ENCODE measurements around the gene DAPP1. TPM values are rescaled to one million over a fixed set of nuclear protein-coding genes. Genes with fewer than 3 reads are reported as not detected.

Gene DAPP1
- total and polyA plus RNA-seq, 2 experiments from 2014 or later = not detected

DNA sequence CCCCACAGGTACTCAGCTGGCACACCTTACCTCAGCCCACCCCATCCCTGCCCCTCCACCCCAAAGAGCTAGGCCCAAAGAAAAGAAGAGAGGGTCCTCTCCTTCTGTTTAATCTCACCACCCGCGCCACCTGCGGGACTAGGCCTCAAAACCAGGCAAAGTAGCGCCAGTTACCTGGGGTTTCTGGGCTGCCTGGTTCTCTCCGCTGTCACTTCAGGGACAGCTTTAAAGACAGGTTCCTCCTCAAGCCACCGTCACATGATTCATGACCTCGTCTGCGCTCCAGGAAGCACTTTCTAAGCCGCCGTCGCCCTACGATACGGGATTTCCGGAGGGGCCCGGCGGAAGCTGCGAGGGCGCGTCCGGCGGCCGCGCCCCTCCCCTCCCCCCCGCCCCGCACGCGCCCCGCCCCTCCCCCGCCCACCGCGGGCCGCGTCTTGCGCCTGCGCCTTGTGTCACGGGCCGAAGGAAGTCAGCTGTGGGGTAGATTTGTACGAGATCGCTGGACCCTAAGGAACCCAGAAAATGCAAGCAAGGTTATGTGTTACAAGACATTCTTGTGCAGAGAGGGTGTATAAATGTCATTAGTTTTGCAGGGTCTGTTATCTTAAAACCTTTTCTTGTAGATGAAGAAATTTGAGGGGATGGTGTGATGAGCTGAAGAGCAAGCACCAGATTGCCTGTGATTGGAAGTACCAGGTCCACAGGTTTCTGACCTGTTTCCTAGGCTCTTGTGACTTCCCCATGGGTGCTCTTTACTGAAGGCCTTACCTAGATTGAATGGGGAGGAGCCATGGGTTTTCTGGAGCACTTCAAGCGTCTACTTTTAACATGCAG is 77.8 kb downstream of the DAPP1 start, which contains the start of gene LAMTOR3:
TSS of gene LAMTOR3 (minus strand) at position 267 of the 837 bp plus-strand sequence. CDS start 464 bp downstream, outside the sequence.
- H3K79me2 ChIP-seq (replicated peaks; ENCODE audit: insufficient read depth) = peaks cover 28% of the 10 kb centered on the region
- H3K4me2 ChIP-seq = peak within 1 kb of the TSS; percentile 91
- H4K20me1 ChIP-seq (replicated peaks; ENCODE audit: insufficient read depth) = no peaks in the 10 kb centered on the region
- no peaks in the 10 kb centered on the region for H3K27me3 Mint-ChIP-seq (ENCODE audit: insufficient read depth, low read depth, poor library complexity)
- DNase-seq (ENCODE audit: low spot score) (peak; percentile 96), ATAC-seq (peak; percentile 98)
- H2AFZ ChIP-seq = peak within 1 kb of the TSS; percentile 98; the same call in 1 of the 2 replicates
- peak within 1 kb of the TSS; percentile 92 for H3K4me3 ChIP-seq
- no peaks in the 10 kb centered on the region for H3K9me3 Mint-ChIP-seq
- H3K9me2 ChIP-seq (ENCODE audit: insufficient read depth) = no peaks in the 10 kb centered on the region
- H3K4me1 Mint-ChIP-seq = peaks cover 8% of the 10 kb centered on the region
- H3K27ac ChIP-seq (ENCODE audit: low read depth) = peak within 1 kb of the TSS; percentile 93
- peak within 1 kb of the TSS; percentile 97 for H3K4me3 Mint-ChIP-seq
- no peaks in the 10 kb centered on the region for H3K36me3 Mint-ChIP-seq (ENCODE audit: low read depth)
- H3K27ac Mint-ChIP-seq = peak within 1 kb of the TSS; percentile 94
- H3K36me3 ChIP-seq (ENCODE audit: insufficient read depth) = no peaks in the 10 kb centered on the region
- peaks cover 4% of the 10 kb centered on the region; the same call in 1 of the 2 replicates for H3F3A ChIP-seq (replicated peaks; ENCODE audit: low read depth)
- TF ChIP-seq CREB1 (CRISPR knock-in tag; IDR thresholded peaks at IDR 0.05; ENCODE audit: low read depth) = peak; percentile 82
- TF ChIP-seq ZNF331 (CRISPR knock-in tag; IDR thresholded peaks at IDR 0.05; ENCODE audit: low read depth) = no peak
- TF ChIP-seq, protein P1, sequence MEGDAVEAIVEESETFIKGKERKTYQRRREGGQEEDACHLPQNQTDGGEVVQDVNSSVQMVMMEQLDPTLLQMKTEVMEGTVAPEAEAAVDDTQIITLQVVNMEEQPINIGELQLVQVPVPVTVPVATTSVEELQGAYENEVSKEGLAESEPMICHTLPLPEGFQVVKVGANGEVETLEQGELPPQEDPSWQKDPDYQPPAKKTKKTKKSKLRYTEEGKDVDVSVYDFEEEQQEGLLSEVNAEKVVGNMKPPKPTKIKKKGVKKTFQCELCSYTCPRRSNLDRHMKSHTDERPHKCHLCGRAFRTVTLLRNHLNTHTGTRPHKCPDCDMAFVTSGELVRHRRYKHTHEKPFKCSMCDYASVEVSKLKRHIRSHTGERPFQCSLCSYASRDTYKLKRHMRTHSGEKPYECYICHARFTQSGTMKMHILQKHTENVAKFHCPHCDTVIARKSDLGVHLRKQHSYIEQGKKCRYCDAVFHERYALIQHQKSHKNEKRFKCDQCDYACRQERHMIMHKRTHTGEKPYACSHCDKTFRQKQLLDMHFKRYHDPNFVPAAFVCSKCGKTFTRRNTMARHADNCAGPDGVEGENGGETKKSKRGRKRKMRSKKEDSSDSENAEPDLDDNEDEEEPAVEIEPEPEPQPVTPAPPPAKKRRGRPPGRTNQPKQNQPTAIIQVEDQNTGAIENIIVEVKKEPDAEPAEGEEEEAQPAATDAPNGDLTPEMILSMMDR (conservative IDR thresholded peaks at IDR 0.05; ENCODE audit: low read depth in 2 of 2) = no peak
- TF ChIP-seq REST (IDR thresholded peaks at IDR 0.05; ENCODE audit: unreplicated experiment) = no peak
- TF ChIP-seq ZNF114 (CRISPR knock-in tag; IDR thresholded peaks at IDR 0.05) = no peak
- TF ChIP-seq ZNF462 (CRISPR knock-in tag; IDR thresholded peaks at IDR 0.05) = no peak
- peak; percentile 93 for TF ChIP-seq POLR2AphosphoS5 (IDR thresholded peaks at IDR 0.05; ENCODE audit: low read depth)
- TF ChIP-seq NANOG (IDR thresholded peaks at IDR 0.05; ENCODE audit: borderline replicate concordance) = no peak
- TF ChIP-seq JUNB (IDR thresholded peaks at IDR 0.05; ENCODE audit: unreplicated experiment) = no peak
- no peak for TF ChIP-seq EZH2 (IDR thresholded peaks at IDR 0.05; ENCODE audit: low read depth, unreplicated experiment)
- no peak for TF ChIP-seq STAT1 (IDR thresholded peaks at IDR 0.05; ENCODE audit: unreplicated experiment)
- TF ChIP-seq EZH2phosphoT487 (IDR thresholded peaks at IDR 0.05; ENCODE audit: unreplicated experiment) = no peak
- TF ChIP-seq, protein P2, sequence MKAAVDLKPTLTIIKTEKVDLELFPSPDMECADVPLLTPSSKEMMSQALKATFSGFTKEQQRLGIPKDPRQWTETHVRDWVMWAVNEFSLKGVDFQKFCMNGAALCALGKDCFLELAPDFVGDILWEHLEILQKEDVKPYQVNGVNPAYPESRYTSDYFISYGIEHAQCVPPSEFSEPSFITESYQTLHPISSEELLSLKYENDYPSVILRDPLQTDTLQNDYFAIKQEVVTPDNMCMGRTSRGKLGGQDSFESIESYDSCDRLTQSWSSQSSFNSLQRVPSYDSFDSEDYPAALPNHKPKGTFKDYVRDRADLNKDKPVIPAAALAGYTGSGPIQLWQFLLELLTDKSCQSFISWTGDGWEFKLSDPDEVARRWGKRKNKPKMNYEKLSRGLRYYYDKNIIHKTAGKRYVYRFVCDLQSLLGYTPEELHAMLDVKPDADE (IDR thresholded peaks at IDR 0.05) = peak; percentile 86
- no peaks in the 10 kb centered on the region for H3K27me3 ChIP-seq (ENCODE audit: insufficient read depth)
- no peaks in the 10 kb centered on the region for H3K4me1 ChIP-seq (ENCODE audit: insufficient read depth)

All from GM23338 (cell line).